OCI-LY7 (cell line): ENCODE results near the gene VAC14. TPM values are rescaled to one million over a fixed set of nuclear protein-coding genes. Genes with fewer than 3 reads are reported as not detected.
A peak's percentile ranks its signal among the peaks of the same experiment; 100 is the strongest.

Source experiments
- BruUV-seq: library from RNA; stranded (reverse); fragments of 400-500 nt; replicated peaks from 2 replicates; lab custom pipeline; 2021; lab: Mats Ljungman, UMichigan
- CTCF ChIA-PET: fragments of 300-600 bp; sonication (Branson Sonifier 250); formaldehyde crosslinking; loops from one replicate; lab custom pipeline; 2022; ENCODE audit warnings: antibody characterized with exemption; ENCODE audit not compliant: unreplicated experiment; lab: Charles Lee
- POLR2A ChIA-PET: fragments of 300-600 bp; sonication (Branson Sonifier 250); formaldehyde crosslinking; loops from one replicate; lab custom pipeline; 2022; ENCODE audit warnings: antibody characterized with exemption; lab: Charles Lee
- DNase-seq: peaks from one replicate; pipeline ENCODE4 v3.0.0-alpha.2; 2015; ENCODE audit warnings: low spot score
- H2AFZ ChIP-seq: fragments of 200-600 bp; sonication (generic), shearing (Covaris generic); 2 replicates; pipeline ENCODE4 v1.6.1; 2014; ENCODE audit warnings: mild to moderate bottlenecking, antibody characterized with exemption, low read length, moderate library complexity
- H3K27ac ChIP-seq: fragments of 200-600 bp; sonication (generic); 2 replicates; pipeline ENCODE4 v1.5.1; 2014; ENCODE audit warnings: mixed run types, low read depth, mild to moderate bottlenecking, moderate library complexity, low read length, inconsistent platforms; ENCODE audit not compliant: poor library complexity, severe bottlenecking
- H3K36me3 ChIP-seq: fragments of 200-600 bp; sonication (generic); 2 replicates; pipeline ENCODE4 v1.6.1; 2014; ENCODE audit warnings: mild to moderate bottlenecking, antibody characterized with exemption, low read length, moderate library complexity, mixed read lengths; ENCODE audit not compliant: insufficient read depth
- H3K4me1 ChIP-seq: fragments of 200-600 bp; sonication (generic); 2 replicates; pipeline ENCODE4 v1.5.1; 2014; ENCODE audit warnings: mild to moderate bottlenecking, low read length; ENCODE audit not compliant: insufficient read depth, poor library complexity, severe bottlenecking
- H3K4me2 ChIP-seq: fragments of 200-600 bp; sonication (generic); 2 replicates; pipeline ENCODE4 v1.6.1; 2014; ENCODE audit warnings: mild to moderate bottlenecking, low read length
- H3K4me3 ChIP-seq: fragments of 200-600 bp; sonication (generic); 2 replicates; pipeline ENCODE4 v1.5.1; 2014; ENCODE audit warnings: mild to moderate bottlenecking, low read depth, low read length; ENCODE audit not compliant: poor library complexity, severe bottlenecking
- H3K79me2 ChIP-seq: fragments of 200-600 bp; sonication (generic); 2 replicates; pipeline ENCODE4 v1.6.1; 2016; ENCODE audit warnings: low read depth, mild to moderate bottlenecking, low read length, moderate library complexity, mixed read lengths; ENCODE audit not compliant: insufficient read depth
- H3K9me2 ChIP-seq: fragments of 200-600 bp; sonication (generic); 2 replicates; pipeline ENCODE4 v1.6.1; 2016; ENCODE audit warnings: mild to moderate bottlenecking, low read length, mixed read lengths; ENCODE audit not compliant: insufficient read depth
- H3K9me3 ChIP-seq: fragments of 200-600 bp; sonication (generic); 2 replicates; pipeline ENCODE4 v1.6.1; 2014; ENCODE audit warnings: mild to moderate bottlenecking, mixed run types, low read length, mixed read lengths
- H4K20me1 ChIP-seq: fragments of 200-600 bp; sonication (generic); 2 replicates; pipeline ENCODE4 v1.6.1; 2014; ENCODE audit warnings: mild to moderate bottlenecking, antibody characterized with exemption, low read length, moderate library complexity, mixed read lengths; ENCODE audit not compliant: insufficient read depth
- CTCF ChIP-seq: fragments of 200-600 bp; sonication (generic); conservative IDR thresholded peaks from 2 replicates; pipeline ENCODE4 v1.5.1; 2014; ENCODE audit warnings: mild to moderate bottlenecking, antibody characterized with exemption, low read length, moderate library complexity, mixed read lengths
- EZH2phosphoT487 ChIP-seq: fragments of 200-600 bp; sonication (generic); IDR thresholded peaks from 2 replicates; pipeline ENCODE4 v1.6.1; 2018; ENCODE audit warnings: low read depth, borderline replicate concordance, mild to moderate bottlenecking, mixed run types, antibody characterized with exemption, low read length, moderate library complexity, mixed read lengths
- intact Hi-C: fragments of 100-400 bp; cut with micrococcal nuclease; formaldehyde crosslinking; loops from one replicate; pipeline ENCODE4 v1.10.0; 2022; ENCODE audit not compliant: unreplicated experiment
- total RNA-seq, 2 experiments: library from RNA; depleted of rRNA in 1 of 2; stranded (reverse); fragments of >200 nt in 1 of 2; shearing (Covaris generic) in 1 of 2; gene quantifications; 2 replicates each; pipeline ENCODE4 v1.2.3, GENCODE V29; 2014 to 2022

Gene VAC14
- total RNA-seq, 2 experiments from 2014 or later = 37.6 to 43.1 TPM

- Histone ChIP-seq H3K9me2 (no peaks in the 10 kb centered on the region), H3K4me3 (no peak overlapping the region), H3K79me2 (peaks cover 18% of the 10 kb centered on the region), H4K20me1 (no peaks in the 10 kb centered on the region), H3K9me3 (no peaks in the 10 kb centered on the region), H3K4me2 (no peak overlapping the region), H3K36me3 (no peaks in the 10 kb centered on the region), H3K27ac (no peak overlapping the region), H3K4me1 (peaks cover 20% of the 10 kb centered on the region), H2AFZ (no peak overlapping the region)
- TF ChIP-seq EZH2phosphoT487 = no peak
- DNase-seq = no peak
- ChIA-PET CTCF (no interaction called here), POLR2A (interaction anchor here (0.7 kb wide), 1 partner anchor 819 kb away, joined by 3 read pairs; no protein-coding TSS in a partner anchor)
- no TSS peak for BruUV-seq
- intact Hi-C loops = no loop called here
These were observed 2.4 kb upstream of the VAC14 start for GRCh38 chr16:70803319-70803718.

DNA sequence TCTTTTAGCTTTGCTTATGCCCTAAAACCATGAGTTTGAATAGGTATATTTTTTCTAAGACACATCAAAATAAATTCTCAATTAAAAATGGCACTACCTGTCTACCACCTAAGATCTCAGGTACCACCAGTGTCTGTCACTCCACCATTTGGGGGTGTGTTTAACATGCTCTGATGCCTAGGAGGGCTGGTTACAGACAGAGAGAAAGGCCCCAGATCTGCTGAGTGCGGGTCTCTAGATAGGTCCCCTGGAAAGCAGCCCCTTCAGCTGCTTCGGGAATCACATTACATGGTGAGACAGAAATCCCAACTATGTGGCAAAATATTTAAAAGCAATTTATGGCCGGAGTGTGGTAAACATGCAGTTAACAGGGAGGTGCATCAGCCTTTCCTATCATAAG is 653 bp upstream of the VAC14 start:
- POLR2A ChIA-PET = interaction anchor here (0.5 to 1.4 kb wide), 3 partner anchors 15 to 1862 kb away, joined by 3 to 5 read pairs (median 3); no protein-coding TSS in a partner anchor
- no peaks in the 10 kb centered on the region for H4K20me1 ChIP-seq
- H3K4me3 ChIP-seq = peak overlapping the region; percentile 85
- CTCF ChIA-PET = no interaction called here
- no TSS peak for BruUV-seq
- H3K36me3 ChIP-seq = peaks cover 3% of the 10 kb centered on the region
- no peaks in the 10 kb centered on the region for H3K9me3 ChIP-seq
- no peak for DNase-seq
- TF ChIP-seq CTCF (no peak), EZH2phosphoT487 (no peak)
- H3K4me2 ChIP-seq = peak overlapping the region; percentile 97
- intact Hi-C loops = no loop called here
- H3K79me2 ChIP-seq = peaks cover 34% of the 10 kb centered on the region
- H3K9me2 ChIP-seq = no peaks in the 10 kb centered on the region
- H3K4me1 ChIP-seq = peaks cover 21% of the 10 kb centered on the region
- peak overlapping the region; percentile 95 for H2AFZ ChIP-seq
- no peak overlapping the region for H3K27ac ChIP-seq

- POLR2A ChIA-PET = interaction anchor here (1.2 to 1.8 kb wide), 3 partner anchors 9 to 16 kb away, joined by 3 to 5 read pairs (median 5); no protein-coding TSS in a partner anchor
- Histone ChIP-seq H2AFZ (peak overlapping the region; percentile 95; the same call in 1 of the 2 replicates), H3K4me3 (peak overlapping the region; percentile 85), H3K27ac (peak overlapping the region; percentile 38), H3K36me3 (peaks cover 10% of the 10 kb centered on the region), H3K79me2 (peaks cover 37% of the 10 kb centered on the region), H3K4me2 (peak overlapping the region; percentile 97), H3K9me2 (no peaks in the 10 kb centered on the region), H3K9me3 (no peaks in the 10 kb centered on the region), H3K4me1 (peaks cover 32% of the 10 kb centered on the region), H4K20me1 (0 out of 2 replicates have a peak, but pooled peaks cover 7% of the 10 kb centered on the region)
- TSS peak; percentile 59 for BruUV-seq
- DNase-seq = peak; percentile 26
- no peak for TF ChIP-seq EZH2phosphoT487
- TF ChIP-seq CTCF = no peak
- intact Hi-C loops = no loop called here
- CTCF ChIA-PET = no interaction called here
These were observed 647 bp downstream of the VAC14 start for GRCh38 chr16:70800311-70800710.
